Epidermal melanocyte (primary cell): ENCODE results near the gene DDA1.

Source experiments
- DNase-seq: peaks from one replicate; pipeline ENCODE4 v3.0.0; 2011; ENCODE audit warnings: low spot score; ENCODE audit not compliant: insufficient read length

DDA1 gene

DNA sequence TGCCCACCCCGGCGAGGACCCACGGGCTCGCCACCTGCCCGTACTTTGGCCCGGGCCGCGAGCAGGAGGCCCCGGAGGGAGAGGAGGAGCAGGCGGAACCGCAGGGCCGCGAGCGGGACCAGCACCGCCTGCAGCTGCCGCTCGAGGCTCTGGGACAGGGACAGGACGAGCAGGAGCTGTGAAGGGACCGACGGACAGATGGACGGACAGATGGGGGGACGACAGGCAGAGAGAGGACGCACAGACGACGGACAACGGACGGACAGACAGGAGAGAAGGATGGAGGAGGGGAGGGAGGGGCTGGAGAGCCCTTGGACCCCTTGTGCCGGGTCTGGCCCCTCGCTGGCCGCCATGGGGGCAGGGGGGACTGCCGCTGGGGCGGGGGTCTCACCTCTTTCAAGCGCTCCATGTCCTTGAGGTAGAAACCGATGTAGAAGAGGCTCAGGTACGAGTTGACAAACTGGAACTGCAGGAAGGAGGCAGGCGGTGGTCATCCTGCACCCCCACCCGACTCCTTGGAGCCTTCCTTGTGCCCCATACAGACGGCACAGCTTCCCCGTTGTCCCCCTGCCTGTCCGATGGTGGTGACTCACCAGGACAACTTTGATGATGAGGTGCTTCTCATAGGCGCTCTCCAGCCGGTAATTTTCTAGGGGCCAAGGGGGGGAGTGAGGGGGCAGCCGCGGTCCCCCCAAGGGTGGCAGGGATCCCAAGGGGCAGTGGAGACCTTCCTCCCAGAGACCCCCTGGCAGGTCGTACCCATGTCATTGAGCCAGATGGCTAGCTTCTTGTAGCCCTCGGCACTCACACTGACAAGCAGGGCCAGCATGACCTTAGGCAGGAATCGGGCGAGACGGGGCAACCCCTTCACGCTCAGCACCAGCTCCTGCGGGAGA, 20.3 kb downstream of the DDA1 start:
- DNase-seq, result peak; percentile 10

GRCh38 chr19:17330262-17331044, 21.1 kb downstream of the DDA1 start:
- no peak for DNase-seq

- DNase-seq, result no peak
Observed at GRCh38 chr19:17331045-17331558, 21.7 kb downstream of the DDA1 start.

GRCh38 chr19:17332360-17332676, 23.0 kb downstream of the DDA1 start:
- DNase-seq, result no peak

DNA sequence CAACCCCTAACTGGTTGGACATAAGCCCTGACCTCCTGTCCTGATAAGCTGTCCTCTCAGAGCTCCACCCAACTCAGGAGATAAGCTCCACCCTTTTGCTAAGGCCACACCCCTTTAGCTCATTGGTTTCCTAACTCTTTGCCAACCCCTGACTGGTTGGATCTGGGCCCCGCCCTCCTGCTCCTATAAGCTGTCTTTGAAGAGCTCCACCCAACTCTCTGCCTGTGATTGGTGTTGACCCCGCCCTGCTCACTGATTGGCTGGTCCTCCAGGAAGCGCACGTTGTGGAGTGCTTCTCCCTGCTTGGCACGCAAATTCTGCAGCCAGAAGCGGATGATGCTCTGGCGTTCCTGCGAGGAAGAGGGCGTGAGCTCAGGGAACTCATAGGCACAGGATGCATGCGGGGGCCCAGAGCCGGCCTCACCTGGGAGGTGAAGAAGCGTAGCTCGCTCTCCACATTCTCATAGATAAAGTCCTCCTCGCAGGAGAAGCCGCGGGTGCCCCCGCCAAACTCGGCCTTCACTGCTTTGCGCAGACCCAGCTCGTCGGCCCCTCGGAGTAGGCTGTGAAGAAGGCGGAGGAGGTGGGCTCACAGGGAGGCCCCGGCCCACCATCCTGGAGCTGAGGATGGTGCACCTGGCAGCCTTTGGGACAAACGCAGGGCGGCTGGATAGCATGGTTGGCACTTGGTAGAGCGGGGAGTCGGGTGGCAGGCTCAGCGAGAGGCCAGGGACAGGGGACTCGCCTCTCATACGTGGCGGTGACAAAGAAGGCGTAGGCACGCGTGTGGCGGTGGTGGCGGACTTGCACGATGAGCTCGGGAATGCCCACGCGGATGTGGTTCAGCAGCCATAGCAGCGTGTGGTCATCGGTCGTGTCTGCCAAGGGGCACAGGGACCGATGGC, 23.6 kb downstream of the DDA1 start:
- DNase-seq, result no peak

DNA sequence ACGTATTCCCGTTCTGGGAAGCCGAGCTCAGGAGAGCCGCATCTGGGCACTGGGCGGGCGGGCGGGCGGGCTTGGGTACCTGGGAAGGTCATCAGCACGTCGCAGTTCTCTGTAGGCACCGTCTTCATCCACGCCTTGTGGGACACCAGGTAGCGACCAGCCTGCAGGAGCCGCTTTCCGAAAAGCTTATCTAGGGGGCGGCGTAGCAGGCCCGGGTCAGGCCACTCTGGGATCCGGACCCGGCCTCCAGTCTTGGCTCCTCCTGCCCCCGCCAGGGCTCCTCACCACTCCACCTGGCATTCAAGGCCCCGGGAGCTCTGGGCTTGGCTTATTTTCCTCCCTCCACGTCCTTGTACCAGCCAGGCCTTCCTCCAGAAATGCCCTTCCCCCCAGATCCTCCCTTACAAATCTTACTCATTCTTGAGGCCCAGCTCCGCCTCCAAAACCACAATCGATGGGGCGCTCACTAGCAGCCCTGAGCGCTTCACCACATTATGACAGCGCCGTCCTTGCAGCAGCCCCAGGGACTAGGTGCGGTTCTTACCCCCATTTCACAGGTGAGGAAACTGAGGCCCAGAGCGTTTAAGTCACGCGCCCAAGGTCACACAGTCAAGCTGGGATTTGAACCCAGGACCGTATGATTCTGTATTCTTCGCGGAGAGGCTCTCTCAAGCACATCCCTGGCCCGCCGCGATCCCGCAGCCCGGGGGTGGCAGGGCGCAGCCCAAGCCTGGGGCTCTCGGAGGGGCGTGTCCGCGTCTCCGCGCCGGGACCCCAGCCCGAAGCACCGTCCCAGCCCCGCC, 24.4 kb downstream of the DDA1 start:
- DNase-seq, result no peak

DNA sequence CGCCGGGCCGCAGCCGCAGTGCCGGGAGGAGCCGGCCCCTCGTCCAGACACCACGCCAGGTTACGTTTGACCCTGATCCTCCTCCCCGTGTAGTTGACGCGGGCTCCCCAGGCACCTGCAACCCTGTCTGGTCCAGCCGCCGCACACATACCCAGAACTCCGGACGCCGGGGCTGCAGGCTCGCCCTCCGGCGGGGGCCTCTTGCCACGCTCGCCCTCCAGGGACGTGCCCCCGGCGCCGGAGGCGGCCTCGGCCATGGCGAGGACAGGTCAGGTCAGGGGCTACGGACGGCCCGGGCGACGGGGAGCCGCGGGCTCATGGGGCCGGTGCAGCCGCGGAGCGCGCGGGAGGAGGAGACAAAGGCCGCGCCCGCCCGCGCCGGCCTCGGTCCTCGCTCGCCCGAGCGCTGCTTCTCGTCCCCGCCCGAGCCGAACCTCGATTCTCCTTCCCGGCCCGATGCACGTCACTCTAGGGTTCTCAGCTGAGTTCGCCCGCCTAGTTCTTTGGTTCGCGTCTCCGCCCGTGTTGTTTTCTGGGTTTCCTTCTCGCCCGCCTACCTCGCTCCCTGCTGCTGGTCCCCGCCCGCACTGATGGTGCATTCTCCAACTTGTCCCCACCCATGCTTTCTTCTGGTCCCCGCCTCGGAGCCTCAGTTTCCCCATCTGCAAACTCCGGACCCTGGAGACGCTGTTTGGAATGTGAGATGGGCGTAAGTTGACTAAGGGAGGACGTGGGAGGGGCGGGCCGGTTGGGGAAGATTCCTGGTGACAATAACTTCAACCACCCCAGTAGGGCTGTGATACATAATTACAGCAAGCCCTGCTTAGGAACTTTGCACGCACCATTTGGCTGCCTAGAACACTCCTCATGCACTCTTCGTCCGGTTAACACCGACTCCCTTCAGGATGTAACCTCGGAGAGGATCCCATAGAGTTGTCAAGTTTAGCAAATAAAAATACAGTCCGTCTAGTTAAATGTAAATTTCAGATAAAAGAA, 25.3 kb downstream of the DDA1 start, which contains the start of gene ANO8:
TSS of gene ANO8 (minus strand) at position 442 of the 996 bp plus-strand sequence. CDS start at position 257, 185 bp downstream.
- peak; percentile 99 for DNase-seq

DNA sequence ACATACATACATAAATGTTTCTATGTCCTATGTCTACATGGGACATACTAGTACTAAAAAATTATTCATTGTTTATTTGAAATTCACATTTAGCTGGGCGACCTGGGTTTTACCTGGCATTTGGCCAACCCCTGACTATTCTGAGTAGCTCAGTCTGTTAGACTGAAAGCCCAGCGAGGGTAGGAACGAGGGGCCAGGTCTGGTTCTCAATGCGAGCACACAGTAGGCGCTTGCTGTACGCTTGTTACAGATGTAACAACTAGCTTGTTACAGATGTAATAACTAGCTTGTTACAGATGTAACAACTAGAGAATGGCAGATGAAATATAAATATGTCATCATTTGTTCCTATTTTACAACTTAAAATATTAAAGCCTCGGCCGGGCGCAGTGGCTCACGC, 26.2 kb downstream of the DDA1 start:
- DNase-seq, result no peak

GRCh38 chr19:17336872-17337674, 27.7 kb downstream of the DDA1 start, which contains the start of gene GTPBP3:
Gene GTPBP3 (plus strand): TSS chr19:17337553. CDS start chr19:17337612, 59 bp downstream.
- DNase-seq, result peak; percentile 99

DNA sequence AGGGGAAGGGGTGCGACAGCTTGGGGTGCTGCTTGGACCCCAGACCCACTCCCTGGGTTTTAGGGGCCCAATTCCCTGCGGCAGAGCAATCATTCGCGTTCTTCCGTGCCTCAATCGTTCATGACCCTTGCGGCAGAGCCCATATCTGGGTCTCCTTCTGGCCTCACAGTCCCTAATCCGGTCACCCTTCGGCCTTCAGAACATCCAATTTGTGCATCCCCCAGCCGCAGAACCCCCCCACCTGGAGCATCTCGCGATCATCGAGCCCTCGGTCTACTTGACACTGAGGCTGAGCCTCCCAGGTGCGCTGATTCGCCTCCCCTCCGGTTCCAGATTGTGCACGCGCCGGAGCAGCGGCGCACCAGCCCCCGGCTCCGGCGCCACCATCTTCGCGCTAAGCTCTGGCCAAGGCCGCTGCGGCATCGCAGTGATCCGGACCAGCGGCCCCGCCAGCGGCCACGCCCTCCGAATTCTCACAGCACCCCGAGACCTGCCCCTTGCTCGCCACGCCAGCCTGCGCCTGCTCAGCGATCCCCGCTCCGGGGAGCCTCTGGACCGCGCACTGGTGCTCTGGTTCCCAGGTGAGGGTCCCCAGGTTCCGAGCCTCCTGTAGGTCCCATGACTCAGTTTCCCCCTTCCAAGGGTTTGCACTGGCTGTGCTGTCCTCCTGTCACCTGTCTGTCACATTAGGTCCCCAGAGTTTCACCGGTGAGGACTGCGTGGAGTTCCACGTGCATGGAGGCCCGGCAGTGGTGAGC, 28.5 kb downstream of the DDA1 start:
- DNase-seq, result no peak

- DNase-seq, result no peak
Observed at GRCh38 chr19:17338433-17339078, 29.2 kb downstream of the DDA1 start.

DNA sequence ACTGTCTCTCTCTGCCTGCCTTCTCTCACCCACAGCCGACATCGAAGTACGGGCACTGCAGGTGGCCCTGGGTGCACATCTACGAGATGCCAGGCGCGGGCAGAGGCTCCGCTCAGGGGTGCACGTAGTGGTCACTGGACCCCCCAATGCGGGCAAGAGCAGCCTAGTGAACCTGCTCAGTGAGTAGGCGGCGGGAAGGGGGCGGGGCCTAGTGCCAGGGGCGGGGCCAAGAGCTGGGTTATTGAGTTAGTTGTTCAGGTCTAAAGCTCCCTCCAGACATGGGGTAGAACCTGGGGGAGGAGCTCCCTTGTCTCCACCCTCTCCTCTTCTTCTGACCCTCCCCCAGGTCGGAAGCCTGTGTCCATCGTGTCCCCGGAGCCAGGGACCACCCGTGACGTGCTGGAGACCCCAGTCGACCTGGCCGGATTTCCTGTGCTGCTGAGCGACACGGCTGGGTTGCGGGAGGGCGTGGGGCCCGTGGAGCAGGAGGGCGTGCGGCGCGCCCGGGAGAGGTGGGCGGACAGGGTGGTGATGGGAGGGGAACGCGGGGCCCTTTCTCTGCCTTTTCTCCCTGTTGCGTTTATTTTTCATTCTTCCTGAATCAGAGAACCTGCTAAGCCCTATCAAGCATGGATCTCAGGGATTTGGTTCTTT, 29.9 kb downstream of the DDA1 start:
- DNase-seq, result no peak

GRCh38 chr19:17340302-17340870, 31.0 kb downstream of the DDA1 start:
- DNase-seq, result no peak

GRCh38 chr19:17340871-17341357, 31.6 kb downstream of the DDA1 start:
- no peak for DNase-seq

GRCh38 chr19:17341386-17341785, 32.0 kb downstream of the DDA1 start:
- no peak for DNase-seq

DNA sequence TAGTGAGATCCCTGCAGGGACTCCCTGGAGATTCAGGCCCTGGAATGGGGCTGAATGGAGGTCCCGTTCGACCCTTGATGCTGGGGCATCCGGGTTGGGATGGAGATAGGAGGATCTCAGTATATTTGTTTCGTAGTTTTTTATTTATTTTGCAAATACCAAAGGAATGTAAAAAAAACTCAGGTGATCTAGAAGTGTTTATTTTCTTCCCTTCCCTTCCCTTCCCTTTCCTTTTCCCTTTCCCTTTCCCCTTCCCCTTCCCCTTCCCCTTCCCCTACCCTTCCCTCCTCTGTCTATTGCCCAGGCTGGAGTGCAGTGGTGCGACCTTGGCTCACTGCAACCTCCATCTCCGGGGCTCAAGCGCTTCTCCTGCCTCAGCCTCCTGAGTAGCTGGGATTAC, 32.5 kb downstream of the DDA1 start:
- DNase-seq, result no peak
